GM23248 (cell line): ENCODE data around the gene HAPLN1.

Source experiments
- EZH2 ChIP-seq: fragments of 200-600 bp; sonication (generic); IDR thresholded peaks from 2 replicates; pipeline ENCODE4 v1.6.1; 2018; ENCODE audit warnings: antibody characterized with exemption, mild to moderate bottlenecking; ENCODE audit not compliant: insufficient read depth, poor library complexity, severe bottlenecking
- EZH2phosphoT487 ChIP-seq: fragments of 200-600 bp; sonication (generic); IDR thresholded peaks from 2 replicates; pipeline ENCODE4 v1.6.1; 2018; ENCODE audit warnings: antibody characterized with exemption, moderate library complexity, mild to moderate bottlenecking, low read depth; ENCODE audit not compliant: insufficient read depth

DNA sequence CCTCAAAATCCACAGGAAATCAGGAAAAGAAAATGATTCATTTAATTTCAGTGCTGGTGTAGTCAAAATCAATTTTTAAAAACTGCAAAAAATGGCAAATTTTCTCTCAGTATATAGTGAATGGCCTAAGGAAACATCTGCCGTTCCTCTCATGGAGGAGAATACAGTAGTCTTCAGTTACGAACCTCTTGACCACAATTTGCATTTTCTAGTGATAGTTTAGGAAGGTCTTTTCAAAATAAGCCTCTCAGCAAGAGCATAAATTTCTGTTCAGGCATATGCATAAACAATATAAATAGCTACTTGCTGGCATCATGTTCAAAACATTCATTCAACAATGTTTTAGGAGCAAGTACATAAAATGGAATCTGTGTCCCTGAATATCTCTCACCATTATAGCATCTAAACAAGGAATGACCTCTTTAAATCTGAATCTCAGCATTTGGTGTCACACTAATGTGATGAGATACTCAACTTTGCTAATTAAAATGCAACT is 33.5 kb downstream of the HAPLN1 start:
- no peak for TF ChIP-seq EZH2
- no peak for TF ChIP-seq EZH2phosphoT487
